Measurements from ENCODE around the gene GBF1. TPM values are rescaled to one million over a fixed set of nuclear protein-coding genes. Genes with fewer than 3 reads are reported as not detected.

Gene GBF1
- total and polyA plus RNA-seq, 2 of the 13 experiments (the other 11 are each of a cell fraction or from before 2014, with no cell fraction given): 17.1 to 21.9 TPM

GRCh38 chr10:102375867-102376266, 130.5 kb downstream of the GBF1 start (continued):
- TF ChIP-seq ZNF276 (CRISPR knock-in tag; IDR thresholded peaks at IDR 0.05; ENCODE audit: low read depth): no peak

DNA sequence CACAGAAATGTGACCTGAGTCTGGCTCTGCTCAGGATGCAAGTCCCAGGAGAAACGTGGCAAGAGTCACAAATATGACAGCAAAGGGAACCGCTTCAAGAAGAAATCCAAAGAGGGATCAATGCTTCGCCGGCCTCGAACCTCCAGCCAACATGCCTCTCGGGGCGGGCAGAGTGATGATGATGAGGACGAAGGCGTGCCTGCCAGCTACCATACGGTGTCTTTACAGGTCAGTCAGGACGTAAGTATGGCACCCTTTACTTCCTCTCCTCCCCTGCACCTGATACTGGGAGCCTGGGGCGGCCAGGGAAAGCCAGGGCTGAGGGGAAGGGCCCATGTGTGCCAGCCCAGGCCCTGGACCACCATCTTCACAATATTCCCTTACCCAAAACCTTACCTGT, 131.6 kb downstream of the GBF1 start:
- FAIRE-seq (no peak), ATAC-seq (no peak), DNase-seq (ENCODE audit: low spot score) (no peak)
- Histone ChIP-seq H3K27me3 (ENCODE audit: control insufficient read depth in 1 of 2, insufficient read depth in 2 of 2, low read length in 2 of 2) (no peaks in the 10 kb centered on the region), H3K4me1 (ENCODE audit: insufficient read depth, low read length) (no peaks in the 10 kb centered on the region), H3K27ac (ENCODE audit: extremely low read length, insufficient read depth, low read length) (no peak overlapping the region), H3K9me3 (ENCODE audit: low read length) (no peaks in the 10 kb centered on the region), H3K36me3 (replicated peaks in 1 of 2; ENCODE audit: control insufficient read depth in 1 of 2, insufficient read depth in 2 of 2, low read length in 2 of 2) (peaks cover 25 to 63% of the 10 kb centered on the region in 2 experiments), H3K79me2 (ENCODE audit: insufficient read depth, low read length) (no peaks in the 10 kb centered on the region), H2AFZ (ENCODE audit: low read length) (no peak overlapping the region), H3K4me2 (ENCODE audit: low read depth, low read length) (no peak overlapping the region), H4K20me1 (ENCODE audit: insufficient read depth, low read length) (0 out of 2 replicates have a peak, but pooled peaks cover 2% of the 10 kb centered on the region), H3K9ac (ENCODE audit: insufficient read depth, low read depth, low read length) (no peak overlapping the region), H3K4me3 (replicated peaks in 1 of 3; ENCODE audit: insufficient read depth in 1 of 3, low read depth in 2 of 3, low read length in 3 of 3) (no peak overlapping the region)
- ChIA-PET POLR2A (no interaction called here), CTCF (ENCODE audit: low intra/inter-chr PET ratio, low total read pairs) (no interaction called here)
- intact Hi-C loops (cut with micrococcal nuclease; ENCODE audit: unreplicated experiment) (no loop called here), in situ Hi-C loops (cut with HindIII; ENCODE audit: extremely low pct_ligation_motif_present, low pct_unique_long_range_greater_than_20kb) (no loop called here)
- 95% methylated on average over 12 of the region's 12 CpGs for WGBS (ENCODE audit: low lambda C conversion rate)
- BruUV-seq (replicated peaks): no TSS peak
- TF ChIP-seq, protein P1, sequence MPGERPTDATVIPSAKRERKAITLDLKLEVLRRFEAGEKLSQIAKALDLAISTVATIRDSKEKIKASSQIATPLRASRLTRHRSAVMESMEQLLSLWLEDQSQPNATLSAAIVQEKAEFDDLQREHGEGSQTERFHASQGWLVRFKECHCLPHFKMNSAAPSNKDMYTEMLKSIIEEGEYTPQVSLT (CRISPR knock-in tag; IDR thresholded peaks at IDR 0.05; ENCODE audit: borderline replicate concordance, low read depth): no peak
- no peak for TF ChIP-seq ZZZ3 (CRISPR knock-in tag; IDR thresholded peaks at IDR 0.05; ENCODE audit: borderline replicate concordance)
- no peak for TF ChIP-seq KDM1A (CRISPR knock-in tag; IDR thresholded peaks at IDR 0.05)
- TF ChIP-seq RFX5 (IDR thresholded peaks at IDR 0.05; ENCODE audit: low read depth, low read length): no peak
- no peak for TF ChIP-seq ZNF574 (CRISPR knock-in tag; IDR thresholded peaks at IDR 0.05)
- no peak for TF ChIP-seq RBM22 (optimal IDR thresholded peaks at IDR 0.05; ENCODE audit: low read length)
- no peak for TF ChIP-seq FOXK1 (CRISPR knock-in tag; IDR thresholded peaks at IDR 0.05; ENCODE audit: borderline replicate concordance, low read depth)
- no peak for TF ChIP-seq ZEB1 (IDR thresholded peaks at IDR 0.05; ENCODE audit: insufficient replicate concordance, low read depth)
